SU-DHL-6 (cell line): ENCODE data around the gene FSTL4.

Source experiments
- CTCF ChIP-seq: fragments of 200-600 bp; sonication (generic); IDR thresholded peaks from one replicate; pipeline ENCODE4 v1.5.1; 2017; ENCODE audit warnings: antibody characterized with exemption, mild to moderate bottlenecking, low read length, moderate library complexity; ENCODE audit not compliant: insufficient read depth, poor library complexity, severe bottlenecking
- EZH2phosphoT487 ChIP-seq: fragments of 200-600 bp; sonication (generic), shearing (Covaris generic); conservative IDR thresholded peaks from 2 replicates; pipeline ENCODE4 v1.6.1; 2018; ENCODE audit warnings: mild to moderate bottlenecking, antibody characterized with exemption, low read length, moderate library complexity, mixed read lengths

GRCh38 chr5:133445744-133446143 is 166.6 kb downstream of the FSTL4 start:
- TF ChIP-seq CTCF (no peak), EZH2phosphoT487 (no peak)
